Osteocyte (in vitro differentiated cells): Measurements from ENCODE around the gene TMC3. TPM values are rescaled to one million over a fixed set of nuclear protein-coding genes. Genes with fewer than 3 reads are reported as not detected.

Experiments used
- DNase-seq: peaks from one replicate; pipeline ENCODE4 v3.0.0; 2021; ENCODE audit warnings: mixed read lengths; ENCODE audit not compliant: unreplicated experiment; ENCODE audit errors: extremely low spot score
- H3K27ac Mint-ChIP-seq: one replicate; pipeline ENCODE4 v1.8.0; 2021; ENCODE audit warnings: mild to moderate bottlenecking, mixed read lengths; ENCODE audit not compliant: unreplicated experiment
- H3K27me3 Mint-ChIP-seq: one replicate; pipeline ENCODE4 v1.8.0; 2021; ENCODE audit warnings: mixed read lengths; ENCODE audit not compliant: unreplicated experiment
- H3K36me3 Mint-ChIP-seq: one replicate; pipeline ENCODE4 v1.8.0; 2021; ENCODE audit warnings: mixed read lengths; ENCODE audit not compliant: unreplicated experiment
- H3K4me1 Mint-ChIP-seq: one replicate; pipeline ENCODE4 v1.8.0; 2021; ENCODE audit warnings: mixed read lengths; ENCODE audit not compliant: unreplicated experiment
- H3K4me3 Mint-ChIP-seq: one replicate; pipeline ENCODE4 v1.8.0; 2021; ENCODE audit warnings: mild to moderate bottlenecking, moderate library complexity, mixed read lengths; ENCODE audit not compliant: unreplicated experiment
- H3K9me3 Mint-ChIP-seq: one replicate; pipeline ENCODE4 v1.8.0; 2021; ENCODE audit warnings: mixed read lengths; ENCODE audit not compliant: unreplicated experiment
- total RNA-seq: library from RNA; stranded (reverse); gene quantifications from 2 replicates; pipeline ENCODE4 v1.2.1, GENCODE V29; 2021
- TF ChIP-seq, protein P1 (sequence below): fragments of 200-600 bp; sonication (generic); IDR thresholded peaks from 2 replicates; pipeline ENCODE4 v1.5.0; 2021; ENCODE audit warnings: antibody characterized with exemption, mild to moderate bottlenecking, moderate library complexity

Gene TMC3
- total RNA-seq, 1 donor from 2014 or later, result not detected

DNA sequence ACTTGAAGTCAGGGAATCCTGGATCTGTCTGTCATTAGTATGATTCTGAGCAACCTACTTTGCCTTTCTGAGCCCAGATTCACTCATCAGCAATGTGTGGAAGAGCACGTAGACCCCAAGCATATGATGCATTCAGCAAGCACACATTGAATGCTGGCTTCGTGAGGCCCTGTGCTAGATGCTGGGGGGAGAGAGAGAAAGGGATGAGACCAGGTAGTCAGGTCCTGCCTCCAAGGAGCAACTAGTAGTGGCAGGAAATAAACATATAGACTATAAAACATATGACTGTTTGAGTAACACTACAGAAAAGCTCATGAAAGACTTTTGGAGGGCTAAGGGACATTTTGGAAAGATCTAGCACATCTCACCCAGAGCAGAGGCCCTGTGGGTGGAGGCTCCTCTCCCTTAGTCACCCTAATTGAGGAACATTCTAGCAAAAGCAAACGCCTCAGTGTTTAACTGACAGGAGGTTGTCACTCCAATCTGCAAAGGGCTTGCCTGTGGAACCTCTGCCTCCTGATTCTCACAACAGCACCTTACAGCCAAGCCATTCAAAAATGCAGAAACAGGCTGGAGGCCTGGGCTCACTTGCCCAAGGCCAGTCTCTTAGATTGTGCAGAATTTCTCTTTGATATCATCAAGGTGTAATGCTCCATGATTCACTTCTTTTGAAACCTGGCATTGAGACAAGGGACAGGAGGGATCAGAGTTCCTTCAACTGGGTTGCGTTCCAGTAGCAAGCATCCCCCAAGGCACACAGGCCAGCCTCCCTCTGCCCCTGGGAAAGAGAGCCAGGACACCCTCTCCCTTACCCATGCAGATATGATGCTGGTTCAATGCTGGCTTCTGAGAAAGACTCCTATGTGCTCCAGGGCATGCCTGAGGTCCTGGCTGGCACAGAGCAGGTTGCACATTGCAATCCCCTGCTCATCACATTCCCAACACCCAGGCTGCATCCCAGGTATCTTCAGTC lies 76.1 kb downstream of the TMC3 start:
- Mint-ChIP-seq H3K36me3 (no peaks in the 10 kb centered on the region), H3K27me3 (peaks cover 27% of the 10 kb centered on the region), H3K9me3 (no peaks in the 10 kb centered on the region), H3K27ac (no peak overlapping the region), H3K4me3 (no peak overlapping the region), H3K4me1 (peaks cover 3% of the 10 kb centered on the region)
- TF ChIP-seq, protein P1, sequence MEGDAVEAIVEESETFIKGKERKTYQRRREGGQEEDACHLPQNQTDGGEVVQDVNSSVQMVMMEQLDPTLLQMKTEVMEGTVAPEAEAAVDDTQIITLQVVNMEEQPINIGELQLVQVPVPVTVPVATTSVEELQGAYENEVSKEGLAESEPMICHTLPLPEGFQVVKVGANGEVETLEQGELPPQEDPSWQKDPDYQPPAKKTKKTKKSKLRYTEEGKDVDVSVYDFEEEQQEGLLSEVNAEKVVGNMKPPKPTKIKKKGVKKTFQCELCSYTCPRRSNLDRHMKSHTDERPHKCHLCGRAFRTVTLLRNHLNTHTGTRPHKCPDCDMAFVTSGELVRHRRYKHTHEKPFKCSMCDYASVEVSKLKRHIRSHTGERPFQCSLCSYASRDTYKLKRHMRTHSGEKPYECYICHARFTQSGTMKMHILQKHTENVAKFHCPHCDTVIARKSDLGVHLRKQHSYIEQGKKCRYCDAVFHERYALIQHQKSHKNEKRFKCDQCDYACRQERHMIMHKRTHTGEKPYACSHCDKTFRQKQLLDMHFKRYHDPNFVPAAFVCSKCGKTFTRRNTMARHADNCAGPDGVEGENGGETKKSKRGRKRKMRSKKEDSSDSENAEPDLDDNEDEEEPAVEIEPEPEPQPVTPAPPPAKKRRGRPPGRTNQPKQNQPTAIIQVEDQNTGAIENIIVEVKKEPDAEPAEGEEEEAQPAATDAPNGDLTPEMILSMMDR, result no peak
- DNase-seq, result no peak

DNA sequence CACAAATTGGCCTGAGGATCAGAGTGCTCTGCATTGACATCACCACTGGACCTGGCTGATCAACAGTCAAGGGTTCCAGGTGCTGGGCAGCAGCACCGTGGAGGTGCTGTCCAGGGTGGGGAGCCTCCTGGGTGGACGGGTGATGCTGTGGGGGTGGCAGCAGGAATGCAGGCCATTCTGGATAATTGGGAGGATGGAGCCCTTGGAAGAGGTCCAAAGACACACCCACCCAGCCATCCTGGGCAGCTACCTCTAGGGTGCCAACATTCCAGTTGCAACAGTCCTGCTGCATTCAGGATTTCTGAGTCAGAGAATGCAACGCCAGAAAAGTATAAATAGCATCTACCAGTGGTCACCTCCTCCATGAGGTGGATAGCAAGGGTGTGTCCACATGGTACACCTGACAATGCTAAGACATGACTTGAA lies 76.9 kb downstream of the TMC3 start:
- Mint-ChIP-seq H3K4me3 (no peak overlapping the region), H3K27me3 (peaks cover 27% of the 10 kb centered on the region), H3K9me3 (no peaks in the 10 kb centered on the region), H3K4me1 (peaks cover 3% of the 10 kb centered on the region), H3K36me3 (no peaks in the 10 kb centered on the region), H3K27ac (no peak overlapping the region)
- no peak for DNase-seq
- TF ChIP-seq, protein P1, result no peak

DNA sequence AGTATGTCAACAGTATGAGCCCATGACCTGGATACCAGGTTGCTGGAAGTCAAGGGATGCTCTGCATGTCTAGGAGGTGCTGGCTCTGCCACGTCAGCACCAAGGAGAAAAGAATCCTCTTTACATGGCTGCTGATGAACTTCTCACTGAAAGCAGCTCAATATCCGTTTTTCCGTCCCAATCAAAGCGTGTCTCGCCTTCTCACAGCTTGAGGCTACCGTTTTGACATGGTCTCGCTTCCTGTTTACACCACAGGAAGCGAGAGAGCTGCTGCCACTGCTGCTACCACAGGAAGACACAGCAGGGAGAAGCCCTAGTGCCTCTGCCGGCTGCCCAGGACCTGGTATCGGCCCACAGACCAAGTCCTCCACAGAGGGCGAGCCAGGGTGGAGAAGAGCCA lies 77.3 kb downstream of the TMC3 start:
- H3K9me3 Mint-ChIP-seq, result no peaks in the 10 kb centered on the region
- no peak for DNase-seq
- H3K4me1 Mint-ChIP-seq, result peaks cover 3% of the 10 kb centered on the region
- peaks cover 23% of the 10 kb centered on the region for H3K27me3 Mint-ChIP-seq
- H3K27ac Mint-ChIP-seq, result no peak overlapping the region
- H3K4me3 Mint-ChIP-seq, result no peak overlapping the region
- TF ChIP-seq, protein P1, result no peak
- H3K36me3 Mint-ChIP-seq, result no peaks in the 10 kb centered on the region

DNA sequence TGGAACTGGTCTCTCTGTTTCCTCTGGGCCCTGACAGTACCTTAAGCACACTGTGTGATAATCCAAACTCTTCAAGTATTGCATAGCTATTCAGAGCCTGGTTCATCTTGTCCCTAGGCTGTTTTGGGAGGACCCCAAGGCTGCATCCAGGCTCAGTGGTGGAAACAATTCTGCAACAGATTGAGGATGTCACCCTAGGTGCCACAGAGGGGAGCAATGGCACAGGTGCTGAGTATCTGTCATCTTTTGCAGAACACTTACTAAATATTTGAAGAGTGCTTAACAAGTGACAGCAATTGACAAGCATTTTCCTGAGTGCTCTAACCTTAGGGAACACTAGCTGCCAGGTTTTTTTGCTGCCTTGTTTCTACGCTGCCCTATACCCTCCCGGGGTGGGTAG lies 77.8 kb downstream of the TMC3 start:
- Mint-ChIP-seq H3K27me3 (peaks cover 22% of the 10 kb centered on the region), H3K4me1 (peaks cover 3% of the 10 kb centered on the region), H3K36me3 (no peaks in the 10 kb centered on the region), H3K27ac (no peak overlapping the region), H3K4me3 (no peak overlapping the region), H3K9me3 (no peaks in the 10 kb centered on the region)
- DNase-seq, result no peak
- TF ChIP-seq, protein P1, result no peak

DNA sequence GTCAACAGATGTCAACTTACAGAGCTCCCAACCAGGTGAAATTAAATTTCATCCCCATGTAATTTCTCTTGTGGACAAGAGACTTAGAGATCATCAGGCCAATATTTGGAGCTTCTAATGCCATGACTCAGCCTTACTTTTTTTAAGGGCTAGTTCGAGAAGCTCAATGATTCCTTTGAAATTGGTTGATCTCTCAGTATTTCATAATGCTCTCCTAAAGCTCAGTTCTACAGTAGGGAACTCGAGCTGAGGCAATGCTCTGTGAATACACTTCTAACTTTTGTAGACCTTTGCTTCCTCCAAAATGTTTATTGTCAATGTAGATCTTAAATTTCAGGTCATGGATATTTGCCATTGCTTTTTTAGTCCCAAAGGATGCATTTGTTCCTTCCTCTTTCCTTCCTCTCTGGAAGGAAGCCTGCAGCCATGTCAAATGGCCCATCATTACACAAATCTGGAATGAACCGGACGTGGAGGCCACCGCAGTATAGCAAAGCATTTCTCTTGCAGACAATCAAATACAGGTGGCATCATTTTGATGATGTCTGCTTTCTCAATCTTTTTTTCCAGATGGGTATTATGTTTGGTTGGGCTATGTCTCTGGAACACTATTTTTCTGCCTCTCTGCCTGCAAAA lies 78.4 kb downstream of the TMC3 start:
- Mint-ChIP-seq H3K27me3 (peaks cover 20% of the 10 kb centered on the region), H3K4me3 (no peak overlapping the region), H3K9me3 (no peaks in the 10 kb centered on the region), H3K27ac (no peak overlapping the region), H3K36me3 (no peaks in the 10 kb centered on the region), H3K4me1 (peaks cover 3% of the 10 kb centered on the region)
- no peak for DNase-seq
- TF ChIP-seq, protein P1, result no peak
